SK-N-SH (cell line): ENCODE results near the gene ADPRHL1.

Experiments
- CHD2 ChIP-seq: fragments of 150-350 bp; IDR thresholded peaks from 2 replicates; pipeline ENCODE4 v1.6.1; 2018; ENCODE audit warnings: low read length; ENCODE audit not compliant: partially characterized antibody
- CTCF ChIP-seq: fragments of 200-600 bp; sonication (generic); IDR thresholded peaks from 2 replicates; pipeline ENCODE4 v1.6.1; 2017; ENCODE audit warnings: antibody characterized with exemption, mild to moderate bottlenecking, moderate library complexity
- EP300 ChIP-seq, 2 experiments: IDR thresholded peaks; 2 replicates each; pipeline versions ENCODE4 v1.4.0 to v1.6.1; 2012; ENCODE audit warnings: borderline replicate concordance in 1 of 2, low read depth in 1 of 2, low read length in 1 of 2
- JUND ChIP-seq: IDR thresholded peaks from 2 replicates; pipeline ENCODE4 v1.4.0; 2012
- NFIC ChIP-seq: IDR thresholded peaks from 2 replicates; pipeline ENCODE4 v1.4.0; 2012; ENCODE audit warnings: borderline replicate concordance
- PBX3 ChIP-seq: IDR thresholded peaks from 2 replicates; pipeline ENCODE4; 2012
- POLR2AphosphoS5 ChIP-seq: IDR thresholded peaks from 2 replicates; pipeline ENCODE4 v1.6.1; 2012; ENCODE audit warnings: low read depth, low read length
- RAD21 ChIP-seq: IDR thresholded peaks from 2 replicates; pipeline ENCODE4 v1.6.1; 2012; ENCODE audit warnings: mild to moderate bottlenecking, low read length
- REST ChIP-seq: IDR thresholded peaks from 2 replicates; pipeline ENCODE4 v1.6.1; 2012; ENCODE audit warnings: mild to moderate bottlenecking, low read depth, low read length, moderate library complexity
- TAF1 ChIP-seq: IDR thresholded peaks from 2 replicates; pipeline ENCODE4 v1.6.1; 2012; ENCODE audit warnings: low read depth, mild to moderate bottlenecking, low read length, moderate library complexity, borderline replicate concordance
- YY1 ChIP-seq: IDR thresholded peaks from 2 replicates; pipeline ENCODE4 v1.4.0; 2012; ENCODE audit warnings: low read depth, mild to moderate bottlenecking

- TF ChIP-seq RAD21 (no peak), NFIC (no peak), TAF1 (no peak), JUND (no peak), CHD2 (no peak), PBX3 (no peak), REST (no peak), YY1 (no peak), EP300 (IDR thresholded peaks at IDR 0.05; ENCODE audit: borderline replicate concordance in 1 of 2, low read depth in 1 of 2, low read length in 1 of 2) (no peak), POLR2AphosphoS5 (no peak), CTCF (no peak)
These were observed 24.4 kb upstream of the ADPRHL1 start for GRCh38 chr13:113477724-113478123.
